Testis (tissue), 5 donors: Measurements from ENCODE around the gene APOD. TPM values are rescaled to one million over a fixed set of nuclear protein-coding genes. Genes with fewer than 3 reads are reported as not detected.
"Not testable (repeated sequence)": the region's sequence is repeated elsewhere in the genome, so short reads cannot be mapped to it uniquely, and the experiment has no call there.

ENCODE experiments used
- DNase-seq: peaks from one replicate; pipeline ENCODE4 v3.0.0-alpha.2; 2019
- H3K27ac ChIP-seq, 2 donors: fragments of 200-600 bp; sonication (generic); one replicate each; pipeline ENCODE4 v1.5.1; 2019
- H3K27me3 ChIP-seq: fragments of 200-600 bp; sonication (generic); one replicate; pipeline ENCODE4 v1.5.1; 2019
- H3K36me3 ChIP-seq: fragments of 200-600 bp; sonication (generic); one replicate; pipeline ENCODE4 v1.5.1; 2017; ENCODE audit warnings: low read depth; ENCODE audit errors: missing control alignments
- H3K4me1 ChIP-seq: fragments of 200-600 bp; sonication (generic); one replicate; pipeline ENCODE4 v1.5.1; 2019
- H3K4me3 ChIP-seq, 2 donors: fragments of 200-600 bp; sonication (generic); one replicate each; pipeline ENCODE4 v1.5.1; 2017 to 2019
- H3K9me3 ChIP-seq: fragments of 200-600 bp; sonication (generic); one replicate; pipeline ENCODE4 v1.5.1; 2017
- POLR2A ChIP-seq: fragments of 450-650 bp; IDR thresholded peaks from one replicate; pipeline ENCODE4 v1.6.1; 2017; ENCODE audit warnings: antibody characterized with exemption, mild to moderate bottlenecking, moderate library complexity
- WGBS, 2 donors: methylation state at CpG; one replicate each; pipeline ENCODE4 v1.1.5; 2018; 5-methylcytosine and 5-hydroxymethylcytosine counted together
- intact Hi-C: fragments of 100-400 bp; cut with DNase I; formaldehyde crosslinking; loops from one replicate; pipeline ENCODE4 v1.15.1; 2023; ENCODE audit warnings: low total_unique reads
- long read RNA-seq, 2 donors: transcript quantifications; one replicate each; lab custom pipeline, GENCODE V29; 2026
- polyA plus RNA-seq: library from polyadenylated mRNA; stranded (reverse); fragments of 350-450 nt; fragmentation: Illumina TruSeq; extraction: RNeasy Lipid Tissue Mini Kit (QIAGEN cat#74804); gene quantifications from one replicate; pipeline ENCODE4 v1.2.3, GENCODE V29; 2014; ENCODE audit warnings: low read depth, low replicate concordance; ENCODE audit not compliant: insufficient read depth
- total RNA-seq, 2 donors: library from RNA; depleted of rRNA; stranded (reverse); fragments of >200 nt; gene quantifications; one replicate each; pipeline ENCODE4 v1.2.3, GENCODE V29; 2016
- TF ChIP-seq, protein P1 (sequence below), 3 experiments: fragments of 450-650 bp in 2 of 3; fragments of 200-600 bp in 1 of 3; sonication (generic) in 1 of 3; IDR thresholded peaks; one replicate each; pipeline ENCODE4 v1.5.1; 2016 to 2019; ENCODE audit warnings: antibody characterized with exemption in 3 of 3, mild to moderate bottlenecking in 2 of 3, moderate library complexity in 1 of 3

APOD gene
- total RNA-seq, result 10 to 100 TPM; 55.0 to 83.9 TPM
- 99.8 TPM for polyA plus RNA-seq
- long read RNA-seq, donor 1, transcript APOD-201 (5 exons, 1,130 nt), result major isoform, 16 of 33 reads
- long read RNA-seq, donor 1, partial matches to known transcripts, result 17 of 33 reads
- long read RNA-seq, donor 1, other reads (novel, unspliced or antisense), result 0 of 33 reads
- long read RNA-seq, donor 2, transcript APOD-201 (5 exons, 1,130 nt), result major isoform, 9 of 21 reads
- long read RNA-seq, donor 2, partial matches to known transcripts, result 12 of 21 reads
- long read RNA-seq, donor 2, other reads (novel, unspliced or antisense), result 0 of 21 reads

DNA sequence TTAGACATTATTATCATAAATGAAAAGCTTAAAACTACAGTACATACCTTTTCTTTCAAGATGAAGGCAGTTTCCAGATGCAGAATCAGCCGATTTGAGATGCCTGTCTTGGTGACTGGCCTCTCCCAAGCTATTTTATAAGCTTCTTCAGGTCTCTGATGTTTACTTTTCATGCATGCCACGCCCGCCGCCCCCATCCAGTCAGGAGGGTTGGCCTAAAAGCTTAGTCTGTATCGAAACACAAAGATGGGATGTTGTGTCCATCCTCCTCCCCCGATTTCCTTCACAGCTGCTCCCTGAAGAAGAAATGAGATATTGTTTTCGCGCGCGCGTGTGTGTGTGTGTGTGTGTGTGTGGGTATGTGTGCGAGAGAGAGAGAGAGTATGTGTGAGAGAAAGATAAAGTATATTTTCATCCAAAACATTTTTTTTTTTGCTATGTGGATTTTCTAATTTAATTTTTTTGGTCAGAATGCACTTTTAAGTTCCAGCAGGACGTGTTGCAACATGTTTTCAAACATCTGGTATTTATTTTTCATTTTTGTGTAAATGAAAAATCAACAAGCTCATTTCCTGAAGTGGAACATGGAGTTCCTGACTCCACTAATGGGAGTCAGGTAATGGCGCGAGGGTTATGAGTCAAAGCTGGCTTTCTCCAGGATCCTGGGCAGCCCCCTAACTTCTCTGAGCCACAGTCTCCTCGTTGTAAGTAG is at the start of gene APOD:
TSS of gene APOD (minus strand) at position 110 of the 712 bp plus-strand sequence. CDS start 4,479 bp downstream, outside the sequence.
- H3K27ac ChIP-seq, result peak within 1 kb of the TSS; percentile 49 to 81
- peak; percentile 78 for DNase-seq
- H3K36me3 ChIP-seq, result no peaks in the 10 kb centered on the region
- H3K4me3 ChIP-seq, result peak within 1 kb of the TSS; percentile 6 to 19
- peaks cover 13% of the 10 kb centered on the region for H3K4me1 ChIP-seq
- TF ChIP-seq POLR2A, result no peak
- TF ChIP-seq, protein P1, sequence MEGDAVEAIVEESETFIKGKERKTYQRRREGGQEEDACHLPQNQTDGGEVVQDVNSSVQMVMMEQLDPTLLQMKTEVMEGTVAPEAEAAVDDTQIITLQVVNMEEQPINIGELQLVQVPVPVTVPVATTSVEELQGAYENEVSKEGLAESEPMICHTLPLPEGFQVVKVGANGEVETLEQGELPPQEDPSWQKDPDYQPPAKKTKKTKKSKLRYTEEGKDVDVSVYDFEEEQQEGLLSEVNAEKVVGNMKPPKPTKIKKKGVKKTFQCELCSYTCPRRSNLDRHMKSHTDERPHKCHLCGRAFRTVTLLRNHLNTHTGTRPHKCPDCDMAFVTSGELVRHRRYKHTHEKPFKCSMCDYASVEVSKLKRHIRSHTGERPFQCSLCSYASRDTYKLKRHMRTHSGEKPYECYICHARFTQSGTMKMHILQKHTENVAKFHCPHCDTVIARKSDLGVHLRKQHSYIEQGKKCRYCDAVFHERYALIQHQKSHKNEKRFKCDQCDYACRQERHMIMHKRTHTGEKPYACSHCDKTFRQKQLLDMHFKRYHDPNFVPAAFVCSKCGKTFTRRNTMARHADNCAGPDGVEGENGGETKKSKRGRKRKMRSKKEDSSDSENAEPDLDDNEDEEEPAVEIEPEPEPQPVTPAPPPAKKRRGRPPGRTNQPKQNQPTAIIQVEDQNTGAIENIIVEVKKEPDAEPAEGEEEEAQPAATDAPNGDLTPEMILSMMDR (IDR thresholded peaks at IDR 0.05), result no peak
- WGBS, 2 donors, result 18 to 36% methylated on average over 16 of the region's 16 CpGs
- no peaks in the 10 kb centered on the region for H3K9me3 ChIP-seq
- intact Hi-C loops, result no loop called here
- H3K27me3 ChIP-seq, result no peaks in the 10 kb centered on the region

DNA sequence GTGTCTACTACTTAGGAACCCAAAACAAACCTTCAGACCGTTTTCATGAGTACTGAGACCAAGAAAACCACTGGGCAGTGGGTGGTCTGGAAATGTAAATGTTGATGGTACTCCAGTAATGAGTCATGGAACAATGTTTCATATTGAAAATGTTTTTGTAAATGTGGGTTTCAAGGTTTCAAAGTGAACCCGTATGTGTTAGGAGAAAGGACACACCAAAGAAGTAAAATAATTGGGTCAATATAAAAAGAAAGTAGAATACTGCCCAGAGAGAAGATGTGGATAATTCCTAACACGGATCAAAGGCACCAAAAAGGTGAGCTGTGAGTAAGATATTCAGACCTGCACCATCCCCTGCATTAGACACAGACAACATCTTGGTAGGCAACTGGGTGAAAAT is 49.6 kb upstream of the APOD start:
- DNase-seq, H3K9me3 ChIP-seq, H3K4me3 ChIP-seq, intact Hi-C loops, H3K27ac ChIP-seq, H3K36me3 ChIP-seq, H3K4me1 ChIP-seq, H3K27me3 ChIP-seq: not testable (repeated sequence)
- WGBS, 2 donors, result 18 to 48% methylated on average over 2 of the region's 3 CpGs

DNA sequence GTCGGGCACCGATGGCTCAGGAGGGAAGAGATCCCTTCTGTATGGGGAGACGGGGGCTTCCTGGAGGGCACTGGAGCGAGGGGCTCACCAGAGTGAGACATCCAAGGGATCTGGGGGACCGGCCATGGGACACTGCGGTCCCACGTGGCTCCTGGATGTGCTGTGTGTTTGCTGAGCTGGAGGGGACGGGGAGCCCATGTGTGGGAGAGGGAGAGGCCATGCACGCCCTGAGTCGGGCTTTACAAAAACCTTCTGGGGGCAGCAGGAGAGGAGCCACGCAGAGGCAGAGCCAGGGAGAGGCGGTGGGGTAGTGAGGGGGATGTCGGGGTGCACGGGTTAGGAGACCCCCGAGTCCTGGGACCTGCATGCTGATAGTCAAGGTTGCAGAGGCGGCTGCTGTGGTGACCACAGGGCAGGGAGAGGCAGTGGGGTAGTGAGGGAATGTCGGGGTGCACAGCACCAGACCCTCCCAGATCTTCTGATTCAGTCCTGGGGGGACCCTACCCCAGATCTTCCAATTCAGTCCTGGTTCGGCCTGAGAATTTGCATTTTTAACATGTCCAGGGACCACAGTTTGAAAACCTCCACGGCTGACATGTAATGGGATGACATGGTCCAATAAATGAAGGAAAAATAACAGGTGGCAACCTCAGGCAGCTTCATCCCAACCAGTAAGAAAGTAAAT is 48.9 kb upstream of the APOD start:
- H3K36me3 ChIP-seq, DNase-seq, H3K4me3 ChIP-seq, H3K27me3 ChIP-seq, H3K4me1 ChIP-seq, H3K27ac ChIP-seq, H3K9me3 ChIP-seq, intact Hi-C loops: not testable (repeated sequence)
- WGBS, 2 donors, result 89 to 90% methylated on average over 18 to 19 of the region's 19 CpGs

DNA sequence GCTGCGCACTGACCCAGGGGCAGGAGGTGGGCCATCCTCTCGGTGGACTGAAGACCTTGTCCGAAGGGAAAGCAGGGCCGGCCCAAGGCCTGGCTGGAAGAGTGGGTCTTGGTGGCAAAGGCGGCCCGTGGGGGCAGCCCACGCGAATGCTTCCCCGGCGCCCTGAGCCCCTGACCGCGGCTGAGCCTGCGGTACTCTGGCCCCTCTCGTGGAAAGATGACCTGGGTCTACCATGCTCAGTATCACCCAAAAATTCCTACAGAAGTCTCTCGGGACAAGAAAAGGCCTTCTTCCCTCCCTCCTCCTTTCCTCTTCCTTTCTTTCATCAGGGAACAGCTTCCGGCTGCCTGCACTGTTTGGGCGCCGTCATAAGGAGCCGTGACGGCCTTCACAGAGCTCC is 48.3 kb upstream of the APOD start:
- H3K9me3 ChIP-seq, H3K27me3 ChIP-seq, H3K36me3 ChIP-seq, DNase-seq, H3K4me3 ChIP-seq, intact Hi-C loops, H3K27ac ChIP-seq, H3K4me1 ChIP-seq: not testable (repeated sequence)
- 85 to 95% methylated on average over 8 to 18 of the region's 20 CpGs for WGBS, 2 donors

DNA sequence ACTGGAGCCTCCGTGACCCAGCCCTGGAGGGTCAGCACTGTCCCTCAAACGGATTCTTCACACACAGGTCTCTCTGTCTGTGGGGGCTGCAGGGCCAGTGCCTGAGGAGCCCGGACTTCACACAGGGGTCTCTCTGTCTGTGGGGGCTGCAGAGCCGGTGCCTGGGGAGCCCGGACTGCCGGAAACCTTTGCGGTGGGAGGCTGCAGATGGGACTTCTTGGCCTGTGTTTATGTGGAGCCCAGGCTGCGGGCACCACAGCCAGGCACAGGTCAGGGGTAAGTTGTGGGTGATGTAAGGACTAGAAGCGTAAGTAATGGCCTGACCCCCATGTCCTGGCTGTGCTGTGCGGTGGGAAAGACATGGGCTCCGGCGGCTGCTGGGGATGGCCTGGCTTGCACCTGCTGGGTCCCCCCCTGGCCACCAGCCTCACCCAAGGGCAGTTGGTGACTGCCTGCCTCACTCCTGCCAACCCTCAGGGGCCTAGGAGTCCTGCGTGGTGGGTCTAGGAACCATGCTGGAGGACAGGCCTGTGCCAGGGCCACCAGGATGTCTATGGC is 47.3 kb upstream of the APOD start:
- H3K4me1 ChIP-seq, DNase-seq, H3K27ac ChIP-seq, H3K4me3 ChIP-seq, intact Hi-C loops, H3K36me3 ChIP-seq, H3K9me3 ChIP-seq, H3K27me3 ChIP-seq: not testable (repeated sequence)
- 95% methylated on average over 11 of the region's 13 CpGs; no CpG with 5 or more reads in 1 of the 2 donors for WGBS, 2 donors

DNA sequence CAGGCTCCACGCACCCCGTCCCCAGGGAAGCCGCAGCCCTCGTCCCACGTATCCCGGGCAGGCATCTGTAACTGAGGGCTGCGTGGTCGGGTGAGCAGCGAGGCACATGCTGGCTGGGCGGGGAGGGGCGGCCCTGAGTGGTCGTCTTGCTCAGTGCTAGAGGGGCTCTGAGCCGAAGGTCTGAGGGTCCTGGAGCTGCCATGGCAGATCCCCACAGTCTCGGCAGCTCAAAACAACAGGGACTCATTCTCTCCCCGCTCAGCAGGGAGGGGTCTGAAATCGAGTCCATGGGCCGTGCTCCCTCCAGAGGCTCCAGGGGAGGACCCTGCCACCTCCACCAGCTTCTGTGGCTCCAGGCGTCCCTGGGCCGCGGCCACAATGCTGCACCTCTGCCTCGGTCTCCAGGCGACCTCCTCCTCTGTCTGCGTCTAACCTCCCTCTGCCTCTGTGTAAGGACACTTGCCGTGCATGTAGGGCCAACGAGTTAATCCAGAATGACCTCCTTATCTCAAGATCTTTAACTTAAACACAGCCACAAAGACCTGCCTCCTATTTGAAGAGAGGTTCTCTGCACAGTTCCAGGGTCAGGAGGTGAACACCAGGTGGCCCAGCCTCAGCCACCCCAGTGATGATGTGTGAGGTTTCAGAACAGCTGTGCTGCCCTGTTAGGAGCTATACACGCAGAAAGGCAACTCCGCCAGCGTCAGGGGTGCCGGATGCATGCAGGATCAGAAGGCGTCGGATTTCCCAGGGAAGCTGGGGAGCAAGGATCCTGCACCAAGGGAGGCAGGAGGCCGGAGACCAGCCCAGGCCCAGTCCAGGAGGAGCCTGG is 46.6 kb upstream of the APOD start:
- H3K27ac ChIP-seq, H3K36me3 ChIP-seq, DNase-seq, intact Hi-C loops, H3K4me3 ChIP-seq, H3K4me1 ChIP-seq, H3K27me3 ChIP-seq, H3K9me3 ChIP-seq: not testable (repeated sequence)
- 79% methylated on average over 10 of the region's 32 CpGs for WGBS, 2 donors

DNA sequence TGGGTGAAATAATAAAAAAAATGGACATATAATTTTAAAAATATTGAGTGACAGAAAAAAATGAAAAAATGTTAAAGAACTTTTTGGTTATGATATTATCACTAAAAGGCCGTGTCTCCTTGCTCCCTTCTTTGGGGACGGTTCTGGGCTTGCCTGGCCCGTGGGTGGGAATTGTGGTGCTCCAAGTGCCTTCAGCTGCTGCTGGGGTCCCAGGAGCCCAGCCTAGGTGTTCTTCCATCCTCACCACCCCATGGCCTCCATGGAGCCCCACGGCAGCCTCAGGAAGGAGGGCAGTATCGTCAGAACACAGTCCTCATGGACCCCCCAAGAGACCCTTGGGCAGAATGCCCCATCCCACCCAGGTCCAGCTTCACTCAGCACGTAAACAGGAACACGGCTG is 45.9 kb upstream of the APOD start:
- intact Hi-C loops, H3K27ac ChIP-seq: not testable (repeated sequence)

DNA sequence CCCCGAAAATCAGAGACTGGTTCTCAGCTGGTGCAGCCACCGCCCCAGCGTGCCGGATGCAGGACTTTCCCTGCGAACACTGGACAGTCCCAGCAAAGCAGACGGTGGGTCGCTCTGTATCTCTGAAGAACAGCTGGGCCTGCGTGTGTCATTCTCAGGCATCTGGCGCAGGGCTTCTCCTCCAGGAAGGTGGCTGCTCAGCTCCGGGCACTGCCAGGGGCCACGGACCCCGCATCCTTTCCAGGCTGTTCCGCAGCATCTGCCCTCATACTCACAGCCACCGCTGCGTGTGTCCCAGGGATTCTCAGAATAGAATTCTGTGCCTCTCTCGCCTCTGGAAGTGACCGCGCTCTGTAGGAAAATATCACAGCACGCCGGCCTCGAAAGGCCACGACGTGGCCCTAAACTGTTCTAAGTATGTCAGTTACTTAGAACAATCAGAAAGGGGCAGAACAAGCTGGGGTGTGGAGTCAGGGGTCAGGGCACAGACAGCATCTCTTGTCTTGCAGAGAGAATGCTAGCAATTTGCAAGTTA is 44.7 kb upstream of the APOD start:
- DNase-seq, H3K27ac ChIP-seq, H3K4me1 ChIP-seq, intact Hi-C loops, H3K4me3 ChIP-seq, H3K9me3 ChIP-seq, H3K27me3 ChIP-seq, H3K36me3 ChIP-seq: not testable (repeated sequence)
- WGBS, 2 donors, result 81 to 90% methylated on average over 15 to 23 of the region's 23 CpGs

More for the DNA sequence above, 45.9 kb upstream of the APOD start:
- H3K4me1 ChIP-seq, H3K27me3 ChIP-seq, DNase-seq, H3K4me3 ChIP-seq, H3K9me3 ChIP-seq, H3K36me3 ChIP-seq: not testable (repeated sequence)
- 84 to 86% methylated on average over 3 to 5 of the region's 7 CpGs for WGBS, 2 donors

DNA sequence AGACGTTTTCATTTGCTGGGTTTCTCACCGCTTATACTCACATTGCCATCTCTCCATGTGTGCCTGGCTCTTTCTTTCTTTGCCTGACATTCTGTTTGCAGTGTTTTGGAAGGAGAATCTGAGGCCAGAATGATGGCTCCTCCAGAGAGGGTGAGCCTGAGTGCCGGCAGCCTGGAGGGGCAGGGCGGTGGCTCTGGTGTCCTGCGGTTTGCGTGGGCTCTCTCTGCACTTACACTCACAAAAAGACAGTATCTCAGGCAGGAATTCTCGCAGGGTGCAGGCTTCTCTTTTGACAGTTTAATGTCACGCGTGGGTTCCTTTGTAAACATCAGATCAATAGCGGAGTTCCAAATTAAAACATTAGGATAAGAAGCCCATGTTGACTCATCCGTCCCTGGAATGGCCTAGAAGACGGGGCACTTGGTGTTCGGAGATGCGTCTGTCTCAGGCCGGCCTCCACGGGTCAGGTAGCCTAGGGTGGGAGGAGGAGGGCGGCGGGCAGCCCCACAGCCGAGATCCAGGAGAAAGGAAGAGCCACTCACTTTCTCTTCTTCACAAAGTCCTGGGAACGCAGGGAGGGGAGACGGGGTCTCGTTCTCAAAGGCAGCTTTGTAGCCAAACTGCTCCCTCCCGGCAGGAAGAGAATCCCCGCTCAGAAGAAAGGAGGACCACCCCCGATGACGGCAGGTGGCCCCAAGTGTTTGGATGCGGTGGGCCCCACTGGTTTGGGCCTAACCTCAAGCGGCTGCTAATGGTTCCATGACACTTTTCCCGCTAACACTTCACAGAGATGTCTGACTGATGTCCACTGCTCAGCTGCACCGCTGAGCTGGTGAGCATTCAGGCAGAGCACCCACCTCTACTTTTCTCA is 44.0 kb upstream of the APOD start:
- intact Hi-C loops, H3K27ac ChIP-seq, H3K27me3 ChIP-seq, H3K4me1 ChIP-seq, DNase-seq, H3K9me3 ChIP-seq, H3K36me3 ChIP-seq, H3K4me3 ChIP-seq: not testable (repeated sequence)
- 70 to 75% methylated on average over 15 to 30 of the region's 30 CpGs for WGBS, 2 donors
